Liver (tissue), 3 donors: Measurements from ENCODE around the gene ADCY2.

ENCODE experiments used
- EGR1 ChIP-seq, 2 donors: IDR thresholded peaks; 2 replicates each; pipeline ENCODE4 v1.6.1; 2016 to 2018; ENCODE audit warnings: antibody characterized with exemption in 2 of 2, low read depth in 2 of 2
- JUND ChIP-seq, 2 donors: IDR thresholded peaks; 2 replicates each; pipeline ENCODE4 v1.6.1; 2016; ENCODE audit warnings: antibody characterized with exemption in 2 of 2
- MAX ChIP-seq: IDR thresholded peaks from 2 replicates; pipeline ENCODE4 v1.6.1; 2016; ENCODE audit warnings: antibody characterized with exemption
- SP1 ChIP-seq: IDR thresholded peaks from 2 replicates; pipeline ENCODE4 v1.6.1; 2018; ENCODE audit warnings: antibody characterized with exemption, mild to moderate bottlenecking
- YY1 ChIP-seq: IDR thresholded peaks from 2 replicates; pipeline ENCODE4 v1.6.1; 2016; ENCODE audit warnings: antibody characterized with exemption, mild to moderate bottlenecking
- TF ChIP-seq, protein P1 (sequence below): fragments of 150-350 bp; IDR thresholded peaks from 2 replicates; pipeline ENCODE4 v1.5.1; 2017; ENCODE audit warnings: improper control_type of control experiment, low read depth, low read length; ENCODE audit not compliant: missing input control
- donor health status: healthy.
- donor health status: healthy.

GRCh38 chr5:7461371-7461770 is 65.4 kb downstream of the ADCY2 start:
- TF ChIP-seq, protein P1, sequence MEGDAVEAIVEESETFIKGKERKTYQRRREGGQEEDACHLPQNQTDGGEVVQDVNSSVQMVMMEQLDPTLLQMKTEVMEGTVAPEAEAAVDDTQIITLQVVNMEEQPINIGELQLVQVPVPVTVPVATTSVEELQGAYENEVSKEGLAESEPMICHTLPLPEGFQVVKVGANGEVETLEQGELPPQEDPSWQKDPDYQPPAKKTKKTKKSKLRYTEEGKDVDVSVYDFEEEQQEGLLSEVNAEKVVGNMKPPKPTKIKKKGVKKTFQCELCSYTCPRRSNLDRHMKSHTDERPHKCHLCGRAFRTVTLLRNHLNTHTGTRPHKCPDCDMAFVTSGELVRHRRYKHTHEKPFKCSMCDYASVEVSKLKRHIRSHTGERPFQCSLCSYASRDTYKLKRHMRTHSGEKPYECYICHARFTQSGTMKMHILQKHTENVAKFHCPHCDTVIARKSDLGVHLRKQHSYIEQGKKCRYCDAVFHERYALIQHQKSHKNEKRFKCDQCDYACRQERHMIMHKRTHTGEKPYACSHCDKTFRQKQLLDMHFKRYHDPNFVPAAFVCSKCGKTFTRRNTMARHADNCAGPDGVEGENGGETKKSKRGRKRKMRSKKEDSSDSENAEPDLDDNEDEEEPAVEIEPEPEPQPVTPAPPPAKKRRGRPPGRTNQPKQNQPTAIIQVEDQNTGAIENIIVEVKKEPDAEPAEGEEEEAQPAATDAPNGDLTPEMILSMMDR, result no peak
- TF ChIP-seq EGR1 (IDR thresholded peaks at IDR 0.05; ENCODE audit: low read depth in 2 of 2) (no peak), SP1 (no peak), YY1 (no peak), JUND (IDR thresholded peaks at IDR 0.05) (no peak), MAX (no peak)
